AG10803 (cell line): ENCODE data around the gene FRMPD3.
"Not testable (repeated sequence)": the region's sequence is repeated elsewhere in the genome, so short reads cannot be mapped to it uniquely, and the experiment has no call there.

Experiments
- DNase-seq: peaks from one replicate; pipeline ENCODE4 v3.0.0; 2010; ENCODE audit warnings: low read depth
- H3K4me3 ChIP-seq: 2 replicates; pipeline ENCODE4 v1.5.1; 2011; ENCODE audit warnings: mild to moderate bottlenecking, low read length, control low read depth
- CTCF ChIP-seq: conservative IDR thresholded peaks from 2 replicates; pipeline ENCODE4 v1.5.1; 2011; ENCODE audit warnings: mild to moderate bottlenecking, low read length, control low read depth, inconsistent platforms

Gene FRMPD3

DNA sequence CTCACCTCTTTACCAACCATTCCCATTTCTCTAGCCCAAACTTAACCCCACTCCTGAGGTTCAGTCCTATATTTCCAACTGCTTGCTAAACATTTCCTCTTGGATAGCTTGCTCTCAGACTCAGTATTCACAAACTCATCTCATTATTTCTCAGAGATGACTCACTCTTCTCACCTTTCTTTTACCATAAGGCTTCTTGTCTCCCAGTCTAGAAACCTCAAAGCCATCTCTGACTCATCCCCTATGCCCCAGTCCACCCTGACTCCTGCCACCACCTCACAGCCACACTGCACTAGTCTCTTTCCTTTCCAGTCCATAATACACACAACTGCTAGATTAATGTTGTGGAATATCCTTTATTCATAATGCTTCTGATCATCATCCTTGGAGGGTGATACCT, 4.8 kb downstream of the FRMPD3 start:
- DNase-seq: no peak

DNA sequence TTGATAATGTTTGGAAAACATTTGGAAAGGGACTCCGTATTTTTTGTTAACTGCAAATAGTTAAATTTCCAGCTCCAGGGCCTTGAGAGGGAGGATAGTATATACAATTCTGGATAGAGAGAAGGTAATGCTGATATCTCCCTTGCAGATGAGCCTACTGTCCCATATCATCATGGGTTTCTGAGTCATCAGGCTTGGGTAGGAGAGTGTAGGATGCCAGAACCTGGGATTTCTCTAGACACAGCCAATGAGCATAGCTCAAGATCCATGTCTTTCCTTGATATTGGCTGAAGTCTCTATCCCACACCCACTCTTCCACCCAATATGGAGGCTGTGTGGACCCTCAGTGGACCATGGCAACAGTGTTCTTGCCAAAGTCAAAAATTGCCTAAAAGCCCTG, 7.8 kb downstream of the FRMPD3 start:
- DNase-seq: no peak
- H3K4me3 ChIP-seq: no peak overlapping the region
- no peak for TF ChIP-seq CTCF

More for the DNA sequence above, 4.8 kb downstream of the FRMPD3 start:
- TF ChIP-seq CTCF: no peak
- H3K4me3 ChIP-seq: no peak overlapping the region

GRCh38 chrX:107465932-107466620, 16.6 kb downstream of the FRMPD3 start:
- no peak for TF ChIP-seq CTCF
- DNase-seq: no peak
- H3K4me3 ChIP-seq: no peak overlapping the region

- no peak overlapping the region for H3K4me3 ChIP-seq
- TF ChIP-seq CTCF: no peak
- no peak for DNase-seq
Measured at GRCh38 chrX:107467271-107467670, 17.8 kb downstream of the FRMPD3 start.

- TF ChIP-seq CTCF: no peak
- H3K4me3 ChIP-seq: no peak overlapping the region
- no peak for DNase-seq
Measured at GRCh38 chrX:107470198-107470597, 20.7 kb downstream of the FRMPD3 start.

DNA sequence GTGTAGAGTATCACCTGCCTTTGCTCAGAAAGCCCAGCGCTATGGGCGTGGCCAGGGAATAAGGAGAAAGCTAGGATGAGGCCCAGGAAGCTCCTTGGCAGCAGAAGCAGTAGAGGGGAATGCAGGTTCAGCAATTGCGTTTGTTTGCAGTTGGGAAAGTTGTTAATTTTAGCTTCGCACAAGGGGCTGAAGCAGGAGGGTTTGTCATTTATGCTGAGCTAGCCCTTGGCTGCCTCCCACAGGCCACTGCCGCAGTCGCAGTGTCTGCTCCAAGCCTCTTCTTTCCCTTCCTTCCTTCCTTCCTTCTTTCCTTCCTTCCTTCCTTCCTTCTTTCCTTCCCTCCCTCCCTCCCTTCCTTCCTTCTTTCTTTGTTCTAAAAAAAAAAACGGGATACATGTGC, 21.5 kb downstream of the FRMPD3 start:
- no peak overlapping the region for H3K4me3 ChIP-seq
- no peak for TF ChIP-seq CTCF
- no peak for DNase-seq

- H3K4me3 ChIP-seq, DNase-seq: not testable (repeated sequence)
Measured at GRCh38 chrX:107471420-107471819, 22.0 kb downstream of the FRMPD3 start.

- no peak overlapping the region for H3K4me3 ChIP-seq
- DNase-seq: no peak
- TF ChIP-seq CTCF: no peak
Measured at GRCh38 chrX:107477406-107477805, 28.0 kb downstream of the FRMPD3 start.
